Erythroblast (primary cell): ENCODE results near the gene TGM3.

Experiments used
- GATA1 ChIP-seq: IDR thresholded peaks from 2 replicates; pipeline ENCODE4 v1.6.1; 2011; ENCODE audit warnings: low read depth, mild to moderate bottlenecking, control low read depth, low read length, moderate library complexity
- POLR2A ChIP-seq: IDR thresholded peaks from 2 replicates; pipeline ENCODE4 v1.6.1; 2011; ENCODE audit warnings: mild to moderate bottlenecking, low read length

DNA sequence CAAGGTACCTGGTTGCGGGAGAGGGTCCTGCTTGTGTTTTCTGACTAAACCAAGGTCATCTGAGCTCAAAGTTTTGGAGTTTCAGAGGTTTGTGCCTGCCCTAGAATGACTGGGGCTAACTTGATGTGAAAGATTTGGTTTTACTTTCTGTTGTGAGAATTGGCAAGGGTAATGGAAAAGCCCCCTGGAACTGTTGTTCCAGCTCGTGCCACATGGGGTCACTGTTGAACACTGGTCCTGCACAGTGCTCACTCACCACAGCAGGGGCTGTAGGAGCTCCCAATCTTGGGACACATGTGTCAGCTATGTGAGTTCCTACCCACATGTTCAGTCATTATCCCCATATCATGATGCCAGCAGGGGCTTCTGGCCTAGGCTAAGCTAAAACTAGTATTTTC is 91.4 kb downstream of the TGM3 start:
- TF ChIP-seq POLR2A = no peak
- TF ChIP-seq GATA1 = no peak
